GM19025 (cell line): ENCODE measurements around the gene CRISPLD2.
"Not testable (repeated sequence)": the region's sequence is repeated elsewhere in the genome, so short reads cannot be mapped to it uniquely, and the experiment has no call there.

Source experiments
- ATAC-seq: cut with Tn5 transposase; IDR thresholded peaks from one replicate; pipeline ENCODE4 v1.9.1; 2021; ENCODE audit warnings: mild to moderate bottlenecking, low read depth, moderate library complexity; ENCODE audit not compliant: unreplicated experiment

CRISPLD2 gene

DNA sequence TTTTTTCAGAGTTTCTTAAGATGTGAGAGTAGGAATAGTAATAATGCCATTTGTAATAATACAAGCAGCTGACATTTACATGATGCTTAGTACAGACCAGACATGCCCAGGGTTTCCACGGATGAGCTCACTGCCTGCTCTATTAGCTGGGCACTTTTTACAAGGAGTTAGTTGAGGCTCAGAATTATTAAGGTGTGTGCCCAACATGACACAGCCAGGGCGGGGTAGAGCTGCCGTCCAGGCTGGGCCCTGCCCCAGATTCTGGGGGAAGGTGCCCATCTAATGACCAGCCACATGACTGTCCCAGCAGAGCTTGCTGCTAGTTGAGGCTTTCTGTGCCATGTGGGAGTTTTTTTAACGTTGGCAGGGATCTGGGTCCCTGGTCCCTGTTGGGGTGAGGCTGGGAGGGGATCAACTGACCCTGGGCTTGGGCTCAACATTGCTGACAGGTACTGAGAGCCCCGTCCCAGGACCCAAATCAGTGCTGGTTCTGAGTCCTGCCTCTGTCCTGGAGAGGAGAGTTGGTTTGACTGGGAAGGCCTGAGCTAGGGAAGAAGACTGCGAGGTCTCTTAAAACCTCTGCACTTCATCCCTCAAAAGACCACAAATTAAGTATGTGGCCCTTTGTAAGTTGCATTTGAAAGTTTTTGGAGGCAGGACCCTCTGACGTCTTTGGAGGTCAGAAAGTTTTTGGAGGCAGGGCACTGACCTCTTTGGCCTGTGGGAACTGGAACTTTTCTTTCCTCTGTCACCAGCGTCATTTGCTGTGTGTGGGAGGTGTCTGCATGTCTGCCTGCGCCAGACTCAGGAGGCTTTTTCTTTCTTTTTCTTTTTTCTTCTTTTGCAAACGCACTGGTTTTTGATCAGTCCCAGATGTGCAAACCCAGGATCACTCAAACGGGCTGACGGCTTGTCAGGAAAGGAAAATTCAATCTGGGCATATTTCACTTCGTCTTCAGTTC is 2.2 kb downstream of the CRISPLD2 start:
- ATAC-seq: no peak

DNA sequence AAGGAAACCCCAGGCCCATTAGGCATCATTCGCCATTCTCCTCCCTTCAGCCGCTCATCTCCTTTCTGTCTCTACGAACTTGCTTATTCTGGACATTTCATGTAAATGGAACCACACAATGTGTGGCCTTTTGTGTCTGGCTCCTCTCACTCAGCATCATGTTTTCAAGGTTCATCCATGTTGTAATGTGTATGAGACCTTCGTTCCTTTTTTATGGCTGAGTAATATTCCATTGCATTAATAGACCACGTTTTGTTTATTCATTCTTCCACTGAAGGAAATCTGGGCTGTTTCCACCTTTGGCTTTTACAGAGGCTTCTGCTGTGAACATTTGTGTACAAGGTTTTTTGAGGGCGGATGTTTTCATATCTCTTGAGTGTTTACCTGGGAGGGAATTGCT is 3.2 kb downstream of the CRISPLD2 start:
- no peak for ATAC-seq

DNA sequence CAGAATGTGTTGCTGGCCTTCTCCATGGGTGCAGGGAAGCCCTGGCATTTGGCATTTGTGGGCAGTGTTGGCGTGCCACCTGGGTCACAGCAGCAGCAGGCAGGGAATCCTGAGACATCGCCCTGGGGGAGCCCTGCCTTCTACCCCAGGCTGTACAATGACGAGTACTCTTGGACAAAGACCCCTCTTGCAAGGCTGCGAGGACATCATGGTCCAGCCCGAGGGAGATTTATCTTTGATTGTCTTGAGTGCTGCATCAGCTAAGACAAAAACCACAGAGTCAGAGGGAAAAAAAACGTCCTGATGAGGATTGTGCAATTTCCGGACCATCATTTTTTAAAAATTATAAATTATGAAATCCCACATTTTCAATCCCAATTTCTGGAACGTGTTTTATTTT is 3.7 kb downstream of the CRISPLD2 start:
- ATAC-seq: no peak

DNA sequence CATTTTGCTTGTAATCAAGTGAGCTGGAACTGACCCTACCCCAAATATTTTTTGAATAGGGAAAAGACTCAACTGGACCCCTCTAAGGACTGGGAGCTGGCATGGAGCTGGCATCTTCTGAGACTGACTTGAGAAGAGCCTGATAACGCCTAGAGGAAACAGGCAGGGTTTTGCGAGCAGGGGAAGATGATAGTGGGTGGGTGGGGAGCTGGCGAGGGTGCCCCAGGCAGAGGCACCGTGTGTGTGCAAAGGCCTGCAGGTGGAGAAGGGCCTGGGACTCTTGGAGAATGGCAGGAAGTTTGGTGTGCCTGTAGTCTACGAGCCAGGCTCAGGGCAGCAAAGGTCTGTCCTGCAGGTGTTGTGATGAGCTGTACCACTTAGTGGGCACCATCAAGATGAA is 4.1 kb downstream of the CRISPLD2 start:
- ATAC-seq: no peak

DNA sequence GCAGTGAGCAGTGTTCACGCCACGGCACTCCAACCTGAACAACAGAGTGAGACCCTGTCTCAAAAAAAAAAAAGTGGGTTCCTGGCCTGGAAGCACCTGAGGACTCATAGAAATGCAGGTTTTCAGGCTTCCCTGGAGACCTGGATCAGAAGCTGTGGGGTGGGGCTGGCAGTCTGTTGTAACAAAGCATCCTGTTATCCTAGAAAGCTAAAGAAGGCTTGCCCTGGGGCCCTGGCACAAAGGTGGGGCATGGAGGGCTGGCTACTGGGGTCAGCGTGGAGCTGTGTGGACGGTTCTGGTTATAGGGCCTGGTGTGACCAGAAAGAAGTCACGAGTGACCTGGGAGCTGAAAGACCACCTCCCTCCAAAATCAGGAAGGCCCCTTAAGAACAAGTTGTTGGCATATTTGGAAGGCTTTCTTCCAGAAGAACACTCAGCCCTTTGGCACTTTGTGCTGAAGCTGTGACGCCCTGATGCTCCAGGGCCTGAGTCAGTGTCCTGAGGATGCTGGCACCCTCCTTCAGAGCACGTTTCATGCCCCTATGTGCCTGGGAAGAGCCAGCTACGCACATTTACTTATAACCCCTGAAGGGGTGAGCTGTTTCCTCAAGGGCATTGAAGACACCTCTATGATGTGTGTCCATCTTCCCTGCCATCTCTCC is 6.2 kb downstream of the CRISPLD2 start:
- ATAC-seq: no peak

DNA sequence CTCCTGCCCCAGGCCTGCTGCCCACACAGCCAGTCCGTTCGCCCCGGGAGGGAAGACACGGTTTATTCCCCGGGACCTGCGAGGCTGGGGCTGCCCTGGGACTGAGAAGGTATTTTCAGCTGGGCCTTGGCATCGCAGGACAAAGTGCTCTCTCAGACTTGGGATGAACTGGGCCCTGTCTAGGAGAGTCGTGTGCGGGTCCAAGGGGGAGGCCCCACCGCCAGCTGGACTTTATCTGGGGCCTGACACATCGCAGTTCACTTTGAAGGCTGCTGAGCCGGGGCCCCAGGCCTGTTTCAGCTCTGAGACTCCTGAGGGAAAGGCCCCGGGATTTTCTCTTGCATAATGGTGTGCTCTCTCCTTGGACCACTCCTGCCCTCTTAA is 6.8 kb downstream of the CRISPLD2 start:
- no peak for ATAC-seq

DNA sequence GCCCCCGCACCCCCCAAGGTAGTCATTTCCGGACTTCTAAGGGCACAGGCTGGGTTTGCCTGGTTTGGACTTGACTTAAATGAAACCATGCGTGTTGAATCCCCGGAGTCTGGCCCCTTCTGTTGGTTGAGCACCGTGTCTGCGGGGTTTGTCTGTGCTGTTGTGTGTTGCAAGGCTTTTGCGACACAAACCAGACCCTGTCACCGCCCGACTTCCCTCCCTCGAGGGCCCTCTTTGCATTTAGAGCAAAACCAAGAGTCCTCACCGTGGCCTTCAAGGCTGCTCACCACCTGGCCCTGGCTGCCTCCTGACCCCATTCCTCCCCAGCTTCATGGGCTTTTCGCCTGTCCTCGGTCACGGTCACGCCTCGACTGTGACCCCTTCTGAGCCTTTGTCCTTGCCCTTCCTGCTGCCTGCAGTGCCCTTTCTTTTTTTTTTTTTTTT is 7.4 kb downstream of the CRISPLD2 start:
- ATAC-seq: no peak

DNA sequence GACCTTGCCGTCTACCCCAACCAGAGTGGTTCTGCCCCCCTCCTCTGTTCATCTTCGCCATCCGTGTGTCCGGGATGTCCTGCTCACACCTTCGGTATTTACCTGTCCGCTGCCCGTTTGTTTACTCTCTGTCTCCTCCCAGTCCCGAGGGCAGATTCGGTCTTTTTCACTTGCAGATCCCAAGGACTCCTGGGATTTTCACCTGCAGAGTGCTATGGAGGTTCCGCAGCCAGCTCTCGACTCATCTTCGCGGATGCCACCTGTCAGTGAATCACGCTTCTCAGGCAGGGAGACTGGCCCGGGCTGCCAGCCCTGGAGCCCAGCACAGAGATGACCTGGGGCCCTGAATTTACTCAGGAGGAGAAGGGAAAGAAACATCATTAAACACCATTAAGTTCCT is 8.1 kb downstream of the CRISPLD2 start:
- no peak for ATAC-seq

DNA sequence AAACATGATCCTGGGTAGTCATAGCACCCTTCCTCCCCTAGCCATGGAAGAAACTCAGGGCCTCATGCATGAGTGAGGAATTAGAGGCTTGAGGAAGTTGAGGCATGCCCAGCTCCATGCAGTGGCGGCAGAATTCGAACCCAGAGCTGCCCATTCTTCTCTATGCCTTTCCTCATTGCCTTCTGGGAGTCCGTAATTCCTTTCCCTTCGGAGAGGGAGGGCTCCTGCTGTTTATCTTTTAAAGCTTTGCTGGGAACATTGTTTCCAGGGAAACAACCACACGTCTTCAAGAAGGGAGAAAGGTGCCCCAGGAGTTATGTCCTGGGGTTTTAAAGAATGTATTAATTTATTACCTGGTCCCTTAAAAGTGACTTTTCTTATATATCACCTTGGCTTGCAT is 8.5 kb downstream of the CRISPLD2 start:
- no peak for ATAC-seq

DNA sequence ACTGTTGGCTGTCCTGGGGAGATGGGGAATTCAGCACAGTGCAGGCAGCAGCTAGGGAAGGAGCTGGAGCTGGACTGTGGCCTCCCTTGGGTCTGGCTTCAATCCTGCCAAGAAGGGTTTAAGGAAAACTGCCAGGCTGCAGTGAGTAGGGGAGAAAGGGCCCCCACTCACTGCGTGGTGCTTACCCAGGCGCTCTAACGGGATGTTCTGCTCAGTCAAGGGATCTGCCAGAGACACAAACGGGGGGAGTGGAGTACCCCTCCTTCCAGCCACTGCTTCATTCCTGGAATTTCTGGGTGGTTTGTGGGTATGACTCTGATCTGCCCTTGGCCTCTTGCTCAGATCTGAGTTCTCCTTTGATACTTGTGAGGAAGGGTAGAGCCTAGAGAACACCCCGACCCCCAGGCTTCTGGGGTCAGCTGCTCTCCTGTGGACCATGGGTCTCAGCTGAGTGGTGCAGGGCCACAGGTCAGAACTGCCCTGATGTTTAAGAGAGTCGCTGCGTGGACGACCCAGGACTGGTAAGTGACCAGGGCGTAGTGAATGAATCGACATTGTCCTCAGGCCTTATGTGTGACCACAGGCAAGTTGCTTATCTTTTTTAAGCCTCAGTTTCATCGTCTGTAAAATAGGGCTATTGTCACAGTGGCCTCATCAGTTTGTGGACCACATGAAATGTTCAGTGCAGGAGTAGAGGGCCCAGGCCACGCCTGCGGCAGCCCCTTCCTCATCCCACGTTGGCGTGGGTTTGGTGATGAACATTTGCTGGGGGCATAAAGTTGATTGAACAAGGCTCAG is 9.6 kb downstream of the CRISPLD2 start:
- ATAC-seq: no peak

DNA sequence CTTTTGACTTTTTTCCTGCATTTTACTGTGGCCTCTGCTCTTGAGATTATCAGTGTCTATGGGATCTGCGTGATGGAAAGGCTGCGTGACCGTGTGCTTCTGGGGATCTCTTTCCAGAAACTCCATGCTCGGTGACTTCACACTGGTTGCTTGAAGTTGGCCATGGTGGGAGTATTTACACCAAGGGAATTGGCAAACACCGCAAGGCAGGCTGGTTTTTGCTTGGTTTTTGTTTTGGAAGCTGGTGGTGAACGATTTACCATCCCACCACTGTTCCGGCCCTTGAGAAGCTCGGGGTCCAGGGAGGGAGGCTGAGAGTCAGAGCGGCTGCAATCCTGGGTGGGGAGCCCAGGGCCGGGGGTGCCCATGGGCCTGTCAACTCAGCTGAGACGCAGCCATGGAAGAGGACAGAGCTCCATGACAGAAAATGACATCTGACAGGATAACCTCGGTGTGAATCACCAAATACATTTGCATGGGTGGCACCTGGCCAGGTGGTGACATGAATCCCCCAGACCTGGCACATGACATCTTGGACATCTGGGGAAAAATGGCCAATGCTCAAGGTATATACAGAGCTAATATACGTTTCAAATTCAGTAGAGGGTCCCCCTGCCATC is 11.1 kb downstream of the CRISPLD2 start:
- no peak for ATAC-seq

DNA sequence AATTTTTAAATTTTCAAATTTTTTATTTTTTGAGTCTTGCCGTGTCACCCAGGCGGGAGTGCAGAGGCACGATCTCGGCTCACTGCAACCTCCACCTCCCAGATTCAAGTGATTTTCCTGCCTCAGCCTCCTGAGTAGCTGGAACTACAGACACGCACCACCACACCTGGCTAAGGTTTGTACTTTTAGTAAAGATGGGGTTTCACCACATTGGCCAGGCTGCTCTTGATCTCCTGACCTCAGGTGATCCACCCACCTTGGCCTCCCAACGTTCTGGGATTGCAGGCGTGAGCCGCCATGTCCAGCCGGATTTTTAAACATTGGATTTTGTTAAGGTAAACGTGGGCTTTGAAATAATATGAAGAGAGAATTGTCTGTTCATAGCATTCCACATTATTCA is 11.9 kb downstream of the CRISPLD2 start:
- ATAC-seq: not testable (repeated sequence)

DNA sequence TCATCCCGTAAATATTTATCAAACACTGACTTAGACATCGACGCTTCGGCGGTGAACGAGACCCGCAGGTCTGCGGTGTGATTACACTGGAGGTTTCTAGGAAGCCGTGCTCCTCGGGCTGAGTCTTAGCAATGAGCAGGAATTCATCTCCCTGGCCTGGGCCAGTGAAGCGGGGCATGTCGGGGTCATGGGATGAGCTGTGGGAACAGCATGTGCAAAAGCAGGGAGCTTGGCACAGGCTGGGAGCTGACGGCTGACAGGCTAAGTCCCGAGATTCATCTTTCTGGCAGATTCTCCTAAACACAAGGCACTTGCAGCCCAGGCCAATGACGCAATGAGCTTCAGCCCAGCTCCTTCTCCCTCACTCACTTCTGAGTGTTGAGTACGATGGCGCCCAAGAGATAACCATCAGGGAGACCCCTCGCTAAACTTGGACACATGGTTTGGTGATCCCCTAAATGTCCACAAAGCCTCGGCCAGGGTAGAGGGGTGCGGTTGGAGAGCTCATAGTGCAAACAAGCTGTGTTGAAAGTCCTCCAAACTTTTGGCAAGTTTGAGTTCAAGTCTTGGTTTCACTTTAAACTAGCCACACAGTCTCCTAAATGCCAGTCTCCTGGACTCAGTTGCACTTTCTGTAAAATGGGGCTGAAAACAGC is 12.8 kb downstream of the CRISPLD2 start:
- ATAC-seq: no peak

DNA sequence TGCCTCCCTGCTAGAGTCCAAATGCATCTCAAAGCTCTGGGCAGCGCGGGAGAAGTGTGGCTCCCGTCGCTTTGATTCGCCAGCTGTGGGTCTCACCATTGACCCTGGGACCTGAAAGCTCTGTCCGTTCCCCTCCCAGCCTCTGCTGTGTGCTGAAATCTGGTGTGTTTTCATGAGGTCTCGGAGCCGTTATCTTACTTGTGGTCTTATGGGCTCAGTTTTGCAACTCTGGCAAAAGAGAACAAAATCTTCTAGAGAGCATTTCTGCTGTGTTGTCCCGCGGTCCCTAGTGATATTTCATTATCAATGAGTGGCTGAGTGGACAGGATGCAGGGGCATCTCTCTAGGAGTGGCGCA is 13.3 kb downstream of the CRISPLD2 start:
- no peak for ATAC-seq

DNA sequence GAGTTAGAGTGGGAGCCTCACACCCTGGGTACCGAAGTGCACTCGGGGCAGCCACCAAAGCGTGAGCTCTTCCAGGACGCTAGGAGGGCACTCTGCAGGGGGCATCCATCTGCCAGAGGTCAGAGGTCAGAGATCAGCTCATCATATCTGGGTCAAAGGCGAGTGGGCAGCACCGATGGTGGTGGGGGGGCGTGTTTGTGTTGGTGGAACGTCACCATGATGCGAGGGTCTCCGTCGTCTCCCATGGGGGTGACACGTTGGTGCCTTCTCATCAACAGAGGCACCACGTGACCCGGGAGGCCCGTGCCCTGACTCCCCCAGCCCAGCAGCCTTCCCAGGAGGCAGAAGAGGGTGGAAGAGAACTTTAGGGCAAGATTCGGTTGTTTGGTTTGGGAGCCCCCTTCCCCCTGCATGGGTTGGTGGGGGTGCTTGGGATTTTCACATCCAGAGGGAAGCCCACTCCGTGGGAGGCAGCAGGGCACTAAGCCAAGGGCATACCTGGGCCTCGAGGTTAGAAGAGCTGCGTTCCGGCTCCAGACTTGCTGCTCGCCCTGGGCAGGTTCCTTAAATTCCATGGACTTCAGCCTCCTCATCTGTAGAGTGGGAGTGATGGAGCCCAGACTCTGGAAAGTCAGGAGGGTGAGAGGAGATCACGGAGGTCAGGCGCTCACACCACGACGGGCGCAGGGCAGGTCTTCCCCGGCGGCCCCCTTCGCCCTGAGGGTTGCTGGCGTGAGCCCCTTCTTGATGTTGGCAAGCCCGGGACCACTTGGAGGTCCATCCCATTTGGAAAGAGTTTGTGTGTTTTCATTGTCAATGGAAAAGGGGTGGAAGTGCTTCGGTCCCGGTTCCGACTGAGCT is 14.0 kb downstream of the CRISPLD2 start:
- no peak for ATAC-seq

DNA sequence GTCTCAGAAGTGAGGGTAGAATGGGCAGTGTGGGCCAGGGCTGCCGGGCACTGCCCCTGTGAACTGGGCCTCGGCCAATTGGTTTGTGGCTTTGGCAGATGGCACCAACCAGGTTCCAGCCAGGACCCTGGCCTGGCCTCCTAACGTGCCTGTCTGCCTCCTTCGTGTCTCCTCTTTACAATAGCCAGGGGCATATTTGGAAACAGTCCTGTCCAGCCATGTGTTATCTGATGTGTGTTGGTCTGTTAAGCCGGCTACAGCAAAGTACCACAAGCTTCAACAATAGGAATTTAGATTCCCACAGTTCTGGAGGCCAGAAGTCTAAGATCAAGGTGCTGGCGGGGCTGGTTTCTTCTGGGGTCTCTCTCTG is 14.6 kb downstream of the CRISPLD2 start:
- ATAC-seq: no peak

DNA sequence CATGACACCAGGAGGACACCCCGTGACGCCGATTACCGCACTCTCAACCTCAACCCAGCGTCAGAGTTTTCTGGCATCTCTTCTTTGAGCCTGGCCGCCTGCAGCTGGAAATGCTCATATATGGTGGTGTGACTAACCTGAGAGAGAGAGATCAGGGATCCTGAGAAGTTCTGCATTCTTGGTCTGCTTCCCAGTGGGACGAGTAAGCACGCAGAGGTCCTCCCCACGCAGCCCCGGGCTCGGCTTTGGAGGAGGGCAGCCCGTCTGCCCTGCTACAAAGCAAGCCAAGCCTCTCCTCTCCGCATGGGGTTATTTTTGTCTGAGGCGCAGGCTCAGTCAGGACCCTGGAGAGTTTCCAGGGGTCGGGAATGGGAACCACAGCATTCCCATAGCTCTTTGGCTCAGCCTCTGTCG is 16.5 kb downstream of the CRISPLD2 start:
- ATAC-seq: no peak

DNA sequence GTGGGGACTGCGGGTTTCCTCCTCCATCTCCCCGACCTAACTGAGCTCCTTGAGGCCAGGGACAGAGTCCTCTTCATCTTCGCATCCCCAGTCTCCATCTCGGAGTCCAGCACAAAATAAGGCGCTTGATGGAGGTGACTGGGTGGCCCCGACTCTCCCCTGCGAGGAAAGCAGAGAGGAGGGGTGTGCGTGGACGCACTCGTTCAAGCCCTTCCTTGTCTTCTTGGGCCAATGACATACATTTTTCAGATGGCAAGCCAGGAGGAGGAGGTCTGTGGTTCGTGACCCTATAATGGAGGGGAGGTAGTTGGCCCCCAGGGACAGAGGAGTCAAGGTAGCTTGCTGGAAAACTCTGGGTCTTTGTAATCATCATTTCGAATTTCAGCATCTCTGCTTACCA is 17.2 kb downstream of the CRISPLD2 start:
- ATAC-seq: no peak

DNA sequence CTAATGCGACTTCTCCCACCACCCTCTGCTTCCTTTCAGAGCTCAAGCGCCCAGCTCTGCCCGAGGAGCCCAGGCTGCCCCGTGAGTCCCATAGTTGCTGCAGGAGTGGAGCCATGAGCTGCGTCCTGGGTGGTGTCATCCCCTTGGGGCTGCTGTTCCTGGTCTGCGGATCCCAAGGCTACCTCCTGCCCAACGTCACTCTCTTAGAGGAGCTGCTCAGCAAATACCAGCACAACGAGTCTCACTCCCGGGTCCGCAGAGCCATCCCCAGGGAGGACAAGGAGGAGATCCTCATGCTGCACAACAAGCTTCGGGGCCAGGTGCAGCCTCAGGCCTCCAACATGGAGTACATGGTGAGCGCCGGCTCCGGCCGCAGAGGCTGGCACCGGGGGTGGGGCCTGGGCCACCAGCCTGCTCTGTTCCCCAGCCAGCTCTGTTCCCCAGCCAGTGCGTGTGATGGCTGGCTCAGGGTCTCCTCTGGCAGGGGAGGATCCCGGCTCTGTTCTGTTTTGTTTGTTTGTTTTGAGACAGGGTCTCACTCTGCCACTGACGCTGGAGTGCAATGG is 18.7 kb downstream of the CRISPLD2 start:
- ATAC-seq: no peak
